NCI-H2081 (cell line): ENCODE results near the gene TMEM98.
"Not testable (repeated sequence)": the region's sequence is repeated elsewhere in the genome, so short reads cannot be mapped to it uniquely, and the experiment has no call there.

Source experiments
- DNase-seq, 2 experiments: peaks; one replicate each; lab custom pipeline; 2025; lab: John Stamatoyannopoulos, UW

TMEM98 gene

DNA sequence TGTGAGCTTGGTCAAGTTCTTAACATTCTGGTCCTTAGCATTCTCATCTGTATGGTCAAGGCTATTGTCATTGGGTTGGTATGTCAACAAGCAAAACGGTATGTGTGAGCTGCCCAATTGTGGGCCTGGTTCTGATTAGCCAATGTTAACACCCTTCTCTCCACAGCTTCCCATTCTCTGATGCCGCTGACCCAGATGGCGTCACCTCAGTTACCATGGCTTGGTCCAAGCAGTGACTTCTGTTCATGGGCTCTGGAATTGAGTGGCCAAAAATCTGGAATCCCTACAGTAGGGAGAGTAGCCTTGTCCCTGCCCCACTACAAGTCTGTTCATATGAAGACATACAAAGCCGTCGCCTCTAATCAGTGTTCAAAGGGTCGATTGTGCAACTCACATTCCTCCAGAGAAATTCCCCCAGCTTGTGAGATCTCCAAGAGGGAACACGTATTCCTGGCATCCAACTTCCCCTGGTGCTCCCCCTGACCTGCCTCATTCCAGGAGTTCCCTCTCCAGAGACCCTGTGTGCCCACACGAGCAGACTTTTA lies 15.8 kb downstream of the TMEM98 start:
- DNase-seq = no peak

DNA sequence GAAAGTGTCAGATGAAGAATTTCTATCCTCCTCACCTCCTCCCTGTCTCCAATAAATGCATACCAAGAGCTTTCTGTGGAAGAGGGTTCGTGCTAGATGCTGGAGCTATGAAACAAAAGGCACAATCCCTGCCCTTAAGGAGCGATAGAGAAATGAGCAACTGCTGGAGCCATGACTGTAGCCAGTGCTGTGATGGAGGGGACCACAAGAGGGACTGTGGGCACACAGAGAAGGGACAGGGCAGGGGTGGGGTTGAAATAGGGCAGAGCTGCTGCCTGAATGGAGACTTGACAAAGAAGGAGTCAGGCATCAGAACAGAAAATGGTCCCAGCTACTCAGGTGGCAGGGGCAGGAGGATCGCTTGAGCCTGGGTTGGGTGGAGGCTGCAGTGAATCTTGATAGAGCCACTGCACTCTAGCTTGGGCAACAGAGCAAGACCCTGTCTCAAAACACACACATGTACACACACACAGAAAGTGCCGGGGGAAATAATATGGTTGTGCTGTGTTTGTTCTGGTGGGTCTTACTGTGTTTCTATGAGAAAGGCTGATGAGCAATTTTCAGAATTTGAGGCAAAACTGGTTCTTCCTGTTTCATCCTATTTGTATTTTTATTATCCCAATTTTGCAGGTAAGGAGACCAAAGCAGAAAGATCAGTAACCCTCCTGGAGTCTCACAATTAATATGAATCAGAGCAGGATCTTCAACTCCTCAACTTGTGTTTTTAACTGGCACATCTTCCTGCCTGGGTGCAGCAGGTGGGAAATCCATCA lies 16.5 kb downstream of the TMEM98 start:
- no peak for DNase-seq

DNA sequence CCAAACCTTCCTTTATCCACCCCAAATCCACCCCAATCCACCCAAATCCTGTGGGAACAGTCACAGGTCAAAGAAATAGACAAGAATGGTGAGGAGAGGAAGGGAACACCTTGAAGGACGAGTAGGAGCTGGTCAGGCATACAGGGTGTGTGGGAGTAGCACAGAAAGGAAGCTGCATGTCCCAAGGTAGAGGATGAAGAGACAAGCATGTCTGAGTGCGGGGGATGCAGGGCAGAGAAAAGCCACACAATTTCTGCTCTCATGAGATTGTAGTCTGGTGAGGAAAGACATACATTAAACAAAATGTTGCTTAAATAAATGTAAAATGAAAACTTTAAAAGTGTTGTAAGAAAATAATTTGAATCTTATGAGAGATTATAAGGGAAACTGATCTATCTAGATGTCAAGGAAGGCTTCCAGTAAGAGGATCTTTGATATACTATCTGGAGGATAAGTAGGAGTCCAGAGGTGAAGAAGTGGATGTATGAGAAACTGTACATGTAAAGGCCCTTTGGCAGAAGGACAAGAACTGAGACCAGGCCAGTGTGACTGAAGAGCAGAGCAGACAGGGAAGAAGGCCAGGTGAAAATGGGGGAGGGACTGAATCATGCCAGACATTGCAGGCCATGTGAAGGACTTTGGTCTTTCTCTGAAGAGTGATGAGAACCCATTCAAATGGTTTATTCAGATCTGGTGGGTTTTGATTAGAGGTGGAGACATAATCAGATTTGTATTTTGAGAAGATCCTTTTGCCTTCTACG lies 18.6 kb downstream of the TMEM98 start:
- DNase-seq = no peak

DNA sequence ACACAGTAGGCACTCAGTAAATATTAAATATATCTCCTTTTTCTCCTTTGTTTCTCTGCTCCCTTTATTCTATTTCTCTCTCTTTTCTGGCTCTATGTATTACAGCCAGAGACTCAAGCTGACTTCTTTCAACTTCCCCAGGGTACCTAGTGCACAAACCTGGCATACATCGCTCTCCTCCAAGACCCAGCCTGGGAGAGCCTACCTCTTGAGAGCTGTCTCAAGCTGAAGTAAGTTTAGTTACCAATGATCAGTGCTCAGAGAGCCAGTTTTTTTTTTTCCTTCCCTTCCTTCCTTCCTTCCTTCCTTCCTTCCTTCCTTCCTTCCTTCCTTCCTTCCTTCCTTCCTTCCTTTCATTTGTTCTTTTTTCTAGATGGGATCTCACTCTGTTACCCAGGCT lies 19.8 kb downstream of the TMEM98 start:
- DNase-seq = no peak

DNA sequence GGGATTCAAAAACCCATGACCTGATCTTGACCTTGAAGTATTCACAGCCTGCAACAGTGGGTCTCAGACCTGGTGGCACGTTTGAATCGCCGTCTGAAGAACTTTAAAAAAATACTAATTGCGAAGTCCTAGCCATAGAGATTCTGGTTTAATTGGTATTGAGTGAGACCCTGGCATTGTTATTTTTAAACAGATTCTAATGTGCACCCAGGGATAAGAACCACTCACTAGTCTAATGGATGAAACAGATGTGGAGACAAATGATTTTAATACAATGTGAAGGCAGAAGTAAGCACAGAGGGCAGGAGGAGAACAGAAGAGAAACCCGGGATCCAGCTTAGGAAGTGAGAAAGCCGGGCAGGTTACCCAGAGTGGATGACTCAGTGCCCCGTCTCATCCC lies 21.2 kb downstream of the TMEM98 start:
- no peak for DNase-seq

DNA sequence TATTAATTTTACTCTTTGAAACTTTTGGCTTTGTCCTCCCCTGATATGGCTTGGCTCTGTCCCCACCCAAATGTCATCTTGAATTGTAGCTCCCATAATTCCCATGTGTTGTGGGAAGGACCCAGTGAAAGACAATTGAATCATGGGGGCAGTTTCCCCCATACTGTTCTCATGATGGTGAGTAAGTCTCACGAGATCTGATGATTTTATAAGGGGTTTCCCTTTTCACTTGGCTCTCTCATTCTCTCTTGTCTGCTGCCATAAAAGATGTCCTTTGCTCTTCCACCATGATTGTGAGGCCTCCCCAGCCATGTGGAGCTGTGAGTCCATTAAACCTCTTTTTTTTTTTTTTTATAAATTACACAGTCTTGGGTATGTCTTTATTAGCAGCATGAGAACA lies 24.5 kb downstream of the TMEM98 start:
- not testable (repeated sequence) for DNase-seq

DNA sequence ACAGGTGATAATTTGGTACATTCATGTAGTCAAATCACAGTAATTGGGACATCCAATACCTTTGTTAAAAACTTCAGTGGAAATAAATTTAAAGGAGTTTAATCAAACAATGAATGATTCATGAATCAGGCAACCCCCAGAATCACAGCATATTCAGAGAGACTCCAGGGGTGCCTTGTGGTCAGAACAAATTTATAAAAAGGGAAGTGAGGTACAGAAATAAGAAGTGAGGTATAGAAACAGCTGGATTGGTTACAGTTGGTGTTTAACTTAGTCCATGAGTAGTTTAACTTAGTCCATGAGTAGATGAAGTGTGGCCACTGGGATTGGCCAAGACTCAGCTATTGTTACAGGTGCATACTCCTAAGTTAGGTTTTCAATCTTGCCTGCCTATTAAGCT lies 25.1 kb downstream of the TMEM98 start:
- no peak for DNase-seq

DNA sequence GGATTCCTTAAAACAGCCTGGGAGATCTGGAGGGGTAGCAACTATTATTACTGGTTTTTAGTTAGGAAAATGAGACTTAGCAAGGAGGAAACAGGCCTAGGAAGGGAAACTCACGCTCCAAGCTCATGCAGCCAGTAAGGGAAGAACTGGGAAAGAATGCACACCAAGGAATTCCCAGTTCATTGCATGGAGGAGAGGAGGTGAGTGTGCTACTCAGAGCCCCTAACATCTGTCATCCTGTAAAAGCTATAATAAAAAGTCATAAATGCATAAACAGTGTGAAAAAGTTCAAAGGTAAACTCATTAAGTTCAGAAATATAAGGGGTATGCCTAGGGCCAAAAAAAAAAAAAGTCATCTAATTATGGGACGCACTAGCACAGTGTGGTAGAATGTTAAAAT lies 25.9 kb downstream of the TMEM98 start:
- DNase-seq = no peak

DNA sequence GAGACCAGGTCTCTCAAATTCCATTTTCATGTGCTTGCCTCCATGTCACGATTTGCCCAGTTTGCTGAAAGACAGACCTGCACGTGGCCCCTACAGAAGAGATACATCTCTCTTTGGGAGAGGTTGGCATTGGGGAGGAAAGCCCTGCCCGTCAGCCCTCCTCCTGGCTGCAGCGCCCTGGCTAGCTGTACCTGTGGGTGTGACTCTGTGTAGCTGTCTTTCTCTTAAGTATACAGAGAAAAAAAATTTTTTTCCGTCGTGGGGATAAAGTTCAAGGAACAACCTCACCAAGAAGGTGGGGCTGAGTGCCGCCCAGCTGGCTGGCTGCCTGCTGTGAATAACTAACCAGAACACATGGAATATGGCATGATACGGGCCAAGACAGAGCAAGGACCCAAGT lies 26.5 kb downstream of the TMEM98 start:
- DNase-seq = no peak

DNA sequence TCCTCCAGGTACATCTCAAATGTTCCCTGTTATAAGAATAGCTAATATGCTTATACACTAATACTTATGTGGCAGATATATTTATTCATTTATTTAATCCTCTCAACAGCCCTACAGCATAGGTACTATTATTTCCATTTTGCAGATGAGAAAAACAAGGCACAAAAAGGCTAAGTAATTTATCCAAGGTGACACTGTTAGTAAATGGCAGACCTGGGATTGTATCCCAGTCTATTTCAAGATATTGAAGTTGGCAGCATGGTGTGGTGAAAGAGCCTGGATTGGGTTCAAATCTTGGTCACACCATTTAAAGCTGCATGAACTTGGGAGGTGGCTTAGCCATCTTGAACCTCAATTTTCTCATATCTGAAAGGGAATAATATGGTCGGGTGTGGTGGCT lies 27.2 kb downstream of the TMEM98 start:
- DNase-seq = no peak

DNA sequence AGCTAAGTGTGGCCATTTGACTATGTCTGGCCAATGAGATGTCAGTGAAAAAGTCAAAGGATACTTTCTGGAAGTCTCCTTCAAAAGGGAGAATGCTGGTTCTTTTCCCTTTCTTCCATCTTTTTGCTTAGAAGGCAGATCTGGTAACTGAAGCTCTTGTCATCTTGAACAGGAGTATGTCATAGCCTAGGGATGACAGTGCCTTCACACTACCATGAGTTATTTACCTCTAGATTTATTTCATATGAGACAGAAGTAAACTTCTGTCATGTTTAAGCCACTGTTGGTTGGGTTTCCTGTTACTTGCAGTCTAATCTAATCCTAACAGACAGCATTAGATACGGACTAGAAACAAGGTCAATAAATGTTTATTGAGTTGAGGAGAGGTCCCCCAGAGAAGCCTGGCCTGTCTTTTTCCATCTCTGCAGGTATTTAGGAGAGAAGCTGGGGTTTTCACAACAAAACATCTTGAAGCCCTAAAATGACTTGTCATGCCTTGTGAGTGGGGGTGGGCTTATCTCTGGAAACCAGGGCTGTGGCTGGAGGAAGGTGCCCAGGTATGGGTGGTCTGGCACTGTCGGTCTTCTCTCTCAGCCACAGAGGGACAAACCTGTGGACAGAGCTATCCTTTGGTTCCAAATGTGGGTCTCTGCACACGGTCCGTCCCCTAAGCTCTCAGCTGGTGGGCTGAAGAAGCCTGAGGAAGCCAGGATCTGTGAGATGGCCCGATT lies 28.5 kb downstream of the TMEM98 start:
- no peak for DNase-seq

DNA sequence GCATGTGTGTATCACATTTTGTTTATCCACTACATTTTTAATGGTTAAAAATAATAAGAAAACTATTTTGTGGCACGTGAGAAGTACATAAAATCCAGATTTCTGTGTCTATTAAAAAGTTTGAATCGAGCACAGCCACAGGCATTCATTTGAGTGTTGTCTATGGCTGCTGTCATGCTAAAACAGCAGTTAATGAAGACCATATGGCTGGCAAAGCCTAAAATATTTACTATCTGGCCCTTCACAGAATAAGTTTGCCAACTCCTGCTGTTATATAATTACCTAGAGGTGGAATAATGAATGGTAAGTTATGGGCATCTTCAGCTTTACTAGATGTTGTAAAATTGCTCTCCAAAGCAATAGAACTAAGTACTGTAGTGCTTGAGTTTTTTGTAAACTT lies 30.5 kb downstream of the TMEM98 start:
- no peak for DNase-seq

DNA sequence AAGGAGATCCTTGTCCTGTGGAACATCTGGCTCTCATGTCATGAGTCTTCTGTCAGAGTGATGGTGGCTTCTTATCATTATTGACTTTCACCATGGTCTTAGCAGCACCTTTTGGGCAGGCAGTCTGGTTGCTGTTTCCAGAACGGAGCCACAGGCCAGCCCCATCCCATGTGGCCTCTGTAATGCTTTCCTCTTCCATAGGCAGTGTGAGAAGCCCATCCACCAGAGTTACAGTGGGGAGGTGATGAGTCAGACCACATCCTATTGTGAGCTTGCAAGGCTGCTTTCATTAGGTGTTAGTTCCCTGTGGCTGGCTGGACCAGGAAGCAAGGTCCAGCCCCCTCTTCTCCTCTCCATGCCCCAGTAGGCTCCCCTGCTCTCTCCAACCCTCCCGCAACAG lies 32.9 kb downstream of the TMEM98 start:
- DNase-seq = no peak

DNA sequence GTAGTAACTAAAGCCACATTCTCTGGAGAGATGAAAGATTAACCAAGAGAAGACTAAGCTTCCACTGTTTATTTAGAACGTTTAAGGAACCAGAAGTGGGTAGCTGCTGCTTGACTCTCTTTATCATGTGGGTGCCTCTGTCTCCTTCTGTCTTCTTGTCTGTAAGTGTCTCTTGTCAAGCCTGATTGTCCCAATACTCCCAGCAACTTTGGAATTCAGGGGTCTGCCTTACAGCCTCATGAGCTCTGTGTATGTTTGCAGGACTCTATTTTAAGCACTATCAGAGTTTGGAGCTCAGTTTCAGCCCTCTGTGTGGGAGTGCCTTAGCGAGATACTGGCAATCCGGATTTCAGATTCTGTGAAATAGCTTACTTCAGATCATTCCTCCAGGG lies 34.4 kb downstream of the TMEM98 start:
- DNase-seq = no peak

DNA sequence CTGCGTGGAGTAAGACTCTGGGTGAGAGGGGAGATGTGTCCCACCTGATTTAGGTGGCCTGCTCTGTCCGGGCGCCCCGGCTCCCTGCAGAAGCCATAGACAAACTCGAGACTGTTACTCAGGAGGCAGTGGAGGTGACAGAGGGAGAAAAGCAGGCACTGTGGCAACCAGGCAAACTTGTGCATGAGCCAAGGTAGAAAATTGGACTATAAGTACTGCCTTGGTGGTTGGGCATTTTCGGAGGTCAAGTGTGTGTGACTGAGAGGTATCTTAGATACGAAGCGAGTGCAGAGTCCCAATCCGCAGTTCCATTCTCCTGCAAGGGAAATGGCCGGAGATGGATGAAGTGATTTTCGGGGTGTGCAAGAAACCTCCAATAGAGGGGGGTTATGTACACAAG lies 36.6 kb downstream of the TMEM98 start:
- DNase-seq = no peak

DNA sequence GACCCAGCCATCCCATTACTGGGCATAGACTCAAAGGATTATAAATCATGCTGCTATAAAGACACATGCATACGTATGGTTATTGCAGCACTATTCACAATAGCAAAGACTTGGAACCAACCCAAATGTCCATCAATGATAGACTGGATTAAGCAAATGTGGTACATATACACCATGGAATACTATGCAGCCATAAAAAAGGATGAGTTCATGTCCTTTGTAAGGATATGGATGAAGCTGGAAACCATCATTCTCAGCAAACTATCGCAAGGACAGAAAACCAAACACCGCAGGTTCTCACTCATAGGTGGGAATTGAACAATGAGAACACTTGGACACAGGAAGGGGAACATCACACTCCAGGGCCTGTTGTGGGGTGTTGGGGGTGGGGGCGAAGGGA lies 41.3 kb downstream of the TMEM98 start:
- DNase-seq = not testable (repeated sequence)

DNA sequence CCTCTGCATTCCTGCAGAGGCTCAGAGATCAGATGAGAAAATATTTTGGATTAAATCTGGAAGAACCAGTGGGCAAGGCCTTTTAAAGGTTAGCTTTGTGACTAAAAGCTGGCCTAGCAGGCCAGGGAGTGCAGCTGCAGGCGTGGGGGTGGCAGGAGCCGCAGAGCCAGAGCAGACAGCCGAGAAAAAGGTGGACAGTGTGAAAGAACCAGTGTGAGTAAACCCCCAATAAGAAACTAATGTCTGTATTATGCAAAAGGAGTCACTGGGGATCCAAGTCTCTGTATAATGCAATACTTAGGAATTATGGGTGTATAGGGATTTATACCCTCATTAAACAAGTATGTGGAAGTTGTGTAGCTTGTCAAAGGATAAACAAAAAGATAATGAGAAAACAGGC lies 42.3 kb downstream of the TMEM98 start:
- DNase-seq = no peak

DNA sequence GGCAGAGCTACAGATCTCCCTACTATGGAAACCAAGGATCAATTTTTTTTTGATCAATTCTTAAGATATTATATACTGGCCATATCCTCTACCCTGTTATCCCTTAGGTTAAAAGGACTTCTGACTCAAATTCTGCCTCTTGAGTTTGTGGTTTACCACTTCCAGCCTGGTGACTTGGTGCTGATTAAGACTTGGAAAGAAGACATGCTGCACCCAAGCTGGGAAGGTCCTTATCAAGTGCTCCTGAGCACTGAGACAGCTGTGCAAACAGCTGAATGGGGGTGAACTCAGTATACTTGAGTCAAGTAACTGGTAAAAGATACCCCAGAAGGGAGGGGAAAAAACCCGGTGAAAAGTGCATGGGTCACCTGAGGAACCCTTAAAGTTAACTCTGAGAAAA lies 43.2 kb downstream of the TMEM98 start:
- no peak for DNase-seq

DNA sequence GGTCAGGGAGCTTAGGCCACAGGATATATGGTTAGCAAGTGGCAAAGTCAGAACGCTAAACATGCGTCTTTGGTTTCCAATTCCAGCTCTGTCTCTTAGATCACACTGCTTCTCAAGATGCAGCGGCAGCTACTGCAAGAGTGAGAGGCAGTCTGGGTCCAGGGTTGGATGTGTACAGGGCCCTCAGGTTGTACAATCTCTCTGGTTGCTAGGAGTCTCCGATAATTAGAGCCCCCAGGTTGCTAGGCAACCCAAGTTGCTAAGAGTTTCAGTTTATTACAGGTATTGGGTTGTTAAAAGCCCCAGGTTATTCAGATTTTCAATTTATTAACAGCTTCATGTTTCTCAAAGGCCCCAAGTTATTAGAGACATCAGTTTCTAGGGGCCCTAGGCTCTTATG lies 48.2 kb downstream of the TMEM98 start:
- DNase-seq = no peak

DNA sequence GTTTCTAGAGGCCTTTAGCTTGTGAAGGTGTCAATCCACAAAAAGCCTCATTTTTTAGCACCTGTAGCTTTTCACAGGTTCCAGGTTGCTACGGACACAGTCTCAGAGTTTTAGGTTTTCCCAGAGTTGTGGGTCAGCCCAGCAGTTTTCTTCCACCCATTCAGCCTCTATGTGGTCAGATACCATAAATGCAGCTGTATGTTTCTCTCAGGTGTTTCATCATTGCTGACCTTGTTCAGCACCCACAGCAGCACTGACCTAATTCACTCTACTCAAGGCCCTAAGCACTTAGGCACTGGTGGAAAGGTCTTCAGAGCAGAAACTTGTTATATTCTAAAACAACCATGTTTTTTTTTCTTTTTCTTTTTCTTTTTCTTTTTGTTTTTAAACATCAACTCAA lies 48.7 kb downstream of the TMEM98 start:
- no peak for DNase-seq

DNA sequence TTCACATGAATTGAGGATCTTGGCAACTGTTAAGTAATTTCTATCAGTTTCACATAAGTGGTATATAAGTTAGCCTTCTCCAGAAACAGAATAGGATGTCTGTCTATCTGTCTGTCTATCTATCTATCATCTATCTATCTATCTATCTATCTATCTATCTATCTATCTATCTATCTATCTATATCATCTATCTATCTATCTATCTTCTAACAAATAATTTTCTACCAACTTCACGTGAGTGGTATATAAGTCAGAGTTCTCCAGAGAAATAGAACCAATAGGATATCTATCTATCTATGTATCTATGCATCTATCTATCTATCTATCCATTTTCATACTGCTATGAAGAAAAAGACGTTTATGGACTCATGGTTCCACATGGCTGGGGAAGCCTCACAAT lies 52.3 kb downstream of the TMEM98 start:
- DNase-seq = no peak

DNA sequence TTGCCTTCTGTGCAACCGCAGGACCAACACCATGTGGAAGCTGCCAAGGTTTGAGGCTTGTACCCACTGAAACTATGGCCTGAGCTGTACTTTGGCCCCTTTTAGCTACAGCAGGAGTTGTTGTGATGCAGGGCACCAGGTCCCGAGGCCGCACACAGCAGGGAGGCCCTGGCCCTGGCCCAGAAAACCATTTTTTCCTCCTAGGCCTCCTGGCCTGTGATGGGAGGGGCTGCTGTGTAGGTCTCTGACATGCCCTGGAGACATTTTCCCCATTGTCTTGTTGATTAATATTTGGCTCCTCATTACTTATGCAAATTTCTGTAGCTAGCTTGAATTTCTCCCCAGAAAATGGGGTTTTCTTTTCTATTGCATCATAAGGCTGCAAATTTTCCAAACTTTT lies 53.7 kb downstream of the TMEM98 start:
- not testable (repeated sequence) for DNase-seq
